WERI-Rb-1 (cell line): ENCODE measurements around the gene COL19A1.

Experiments
- DNase-seq: peaks from one replicate; pipeline ENCODE4 v3.0.0-alpha.2; 2020
- H3K27ac ChIP-seq: fragments of 250-450 bp; sonication (Bioruptor Pico); 2 replicates; pipeline ENCODE4 v1.5.1; 2020; ENCODE audit warnings: mild to moderate bottlenecking, moderate library complexity
- H3K27me3 ChIP-seq: fragments of 250-450 bp; sonication (Bioruptor Pico); 2 replicates; pipeline ENCODE4 v1.5.1; 2021; ENCODE audit warnings: mild to moderate bottlenecking, low read depth, moderate library complexity; ENCODE audit not compliant: insufficient read depth, severe bottlenecking
- H3K36me3 ChIP-seq: fragments of 250-450 bp; sonication (Bioruptor Pico); 2 replicates; pipeline ENCODE4 v1.5.1; 2020; ENCODE audit warnings: mild to moderate bottlenecking, moderate library complexity
- H3K4me3 ChIP-seq: 2 replicates; pipeline ENCODE4 v1.5.1; 2011; ENCODE audit warnings: low read depth, mild to moderate bottlenecking, control low read depth, low read length
- H3K9me3 ChIP-seq: fragments of 250-450 bp; sonication (Bioruptor Pico); 2 replicates; pipeline ENCODE4 v1.5.1; 2021; ENCODE audit warnings: mild to moderate bottlenecking, moderate library complexity; ENCODE audit not compliant: severe bottlenecking
- CTCF ChIP-seq: IDR thresholded peaks from 2 replicates; pipeline ENCODE4 v1.5.1; 2011; ENCODE audit warnings: low read depth, mild to moderate bottlenecking, control low read depth, inconsistent platforms, low read length

The COL19A1 gene

GRCh38 chr6:69880601-69881000, 14.2 kb downstream of the COL19A1 start:
- Histone ChIP-seq H3K36me3 (no peaks in the 10 kb centered on the region), H3K9me3 (no peaks in the 10 kb centered on the region), H3K27ac (no peak overlapping the region), H3K27me3 (no peaks in the 10 kb centered on the region), H3K4me3 (no peak overlapping the region)
- TF ChIP-seq CTCF, result no peak
- DNase-seq, result no peak

GRCh38 chr6:69881322-69882151, 15.2 kb downstream of the COL19A1 start:
- Histone ChIP-seq H3K27ac (no peak overlapping the region), H3K4me3 (no peak overlapping the region), H3K36me3 (no peaks in the 10 kb centered on the region)

GRCh38 chr6:69883551-69883950, 17.2 kb downstream of the COL19A1 start:
- H3K27ac ChIP-seq, result no peak overlapping the region
- no peak overlapping the region for H3K4me3 ChIP-seq
- no peak for TF ChIP-seq CTCF
- H3K36me3 ChIP-seq, result no peaks in the 10 kb centered on the region
- no peak for DNase-seq
- H3K9me3 ChIP-seq, result no peaks in the 10 kb centered on the region
- H3K27me3 ChIP-seq, result no peaks in the 10 kb centered on the region

More at GRCh38 chr6:69881322-69882151, 15.2 kb downstream of the COL19A1 start:
- Histone ChIP-seq H3K27me3 (no peaks in the 10 kb centered on the region), H3K9me3 (no peaks in the 10 kb centered on the region)
- no peak for TF ChIP-seq CTCF
- no peak for DNase-seq

GRCh38 chr6:69884231-69884630, 17.9 kb downstream of the COL19A1 start:
- DNase-seq, result no peak
- no peak for TF ChIP-seq CTCF

GRCh38 chr6:69887026-69887425, 20.7 kb downstream of the COL19A1 start:
- Histone ChIP-seq H3K27ac (no peak overlapping the region), H3K36me3 (no peaks in the 10 kb centered on the region), H3K27me3 (no peaks in the 10 kb centered on the region), H3K4me3 (no peak overlapping the region), H3K9me3 (no peaks in the 10 kb centered on the region)
- no peak for DNase-seq
- TF ChIP-seq CTCF, result no peak

More at GRCh38 chr6:69884231-69884630, 17.9 kb downstream of the COL19A1 start:
- Histone ChIP-seq H3K27me3 (no peaks in the 10 kb centered on the region), H3K4me3 (no peak overlapping the region), H3K27ac (no peak overlapping the region), H3K9me3 (no peaks in the 10 kb centered on the region), H3K36me3 (no peaks in the 10 kb centered on the region)
